ENCODE data around the gene WNT2. TPM values are rescaled to one million over a fixed set of nuclear protein-coding genes. Genes with fewer than 3 reads are reported as not detected.

WNT2 gene
- total and polyA plus RNA-seq, 7 donors: under 0.01 to 2.8 (median 0.16) TPM; not detected in 3

GRCh38 chr7:117238937-117239336 is 83.9 kb downstream of the WNT2 start:
- DNase-seq: no peak
- no peak for TF ChIP-seq POLR2AphosphoS5 (IDR thresholded peaks at IDR 0.05)
- no peak for TF ChIP-seq EP300 (IDR thresholded peaks at IDR 0.05)
- TF ChIP-seq, protein P1, sequence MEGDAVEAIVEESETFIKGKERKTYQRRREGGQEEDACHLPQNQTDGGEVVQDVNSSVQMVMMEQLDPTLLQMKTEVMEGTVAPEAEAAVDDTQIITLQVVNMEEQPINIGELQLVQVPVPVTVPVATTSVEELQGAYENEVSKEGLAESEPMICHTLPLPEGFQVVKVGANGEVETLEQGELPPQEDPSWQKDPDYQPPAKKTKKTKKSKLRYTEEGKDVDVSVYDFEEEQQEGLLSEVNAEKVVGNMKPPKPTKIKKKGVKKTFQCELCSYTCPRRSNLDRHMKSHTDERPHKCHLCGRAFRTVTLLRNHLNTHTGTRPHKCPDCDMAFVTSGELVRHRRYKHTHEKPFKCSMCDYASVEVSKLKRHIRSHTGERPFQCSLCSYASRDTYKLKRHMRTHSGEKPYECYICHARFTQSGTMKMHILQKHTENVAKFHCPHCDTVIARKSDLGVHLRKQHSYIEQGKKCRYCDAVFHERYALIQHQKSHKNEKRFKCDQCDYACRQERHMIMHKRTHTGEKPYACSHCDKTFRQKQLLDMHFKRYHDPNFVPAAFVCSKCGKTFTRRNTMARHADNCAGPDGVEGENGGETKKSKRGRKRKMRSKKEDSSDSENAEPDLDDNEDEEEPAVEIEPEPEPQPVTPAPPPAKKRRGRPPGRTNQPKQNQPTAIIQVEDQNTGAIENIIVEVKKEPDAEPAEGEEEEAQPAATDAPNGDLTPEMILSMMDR (IDR thresholded peaks at IDR 0.05): no peak
- no peak for TF ChIP-seq POLR2A (IDR thresholded peaks at IDR 0.05)
- Histone ChIP-seq H3K4me1 (no peaks in the 10 kb centered on the region), H3K27ac (no peak overlapping the region), H3K9me3 (no peaks in the 10 kb centered on the region), H3K4me3 (no peak overlapping the region), H3K27me3 (no peaks in the 10 kb centered on the region), H3K36me3 (no peaks in the 10 kb centered on the region)
- intact Hi-C loops (cut with DNase I): no loop called here
- WGBS, 2 donors: 77 to 88% methylated on average over 7 of the region's 7 CpGs

- 78 to 84% methylated on average over 7 of the region's 7 CpGs for WGBS, 2 donors
- Histone ChIP-seq H3K27ac (no peak overlapping the region), H3K4me3 (no peak overlapping the region), H3K27me3 (no peaks in the 10 kb centered on the region), H3K9me3 (no peaks in the 10 kb centered on the region), H3K36me3 (no peaks in the 10 kb centered on the region), H3K4me1 (no peaks in the 10 kb centered on the region)
- no peak for DNase-seq
- no peak for TF ChIP-seq EP300 (IDR thresholded peaks at IDR 0.05)
- no peak for TF ChIP-seq POLR2A (IDR thresholded peaks at IDR 0.05)
- TF ChIP-seq, protein P1 (IDR thresholded peaks at IDR 0.05): no peak
- TF ChIP-seq POLR2AphosphoS5 (IDR thresholded peaks at IDR 0.05): no peak
- intact Hi-C loops (cut with DNase I): no loop called here
Observed at GRCh38 chr7:117238472-117238871, 84.4 kb downstream of the WNT2 start.

GRCh38 chr7:117237646-117238045 is 85.2 kb downstream of the WNT2 start:
- 78 to 81% methylated on average over 5 of the region's 5 CpGs for WGBS, 2 donors
- no peak overlapping the region for H3K27ac ChIP-seq
- no peaks in the 10 kb centered on the region for H3K27me3 ChIP-seq
- no peak for DNase-seq
- H3K9me3 ChIP-seq: no peaks in the 10 kb centered on the region
- no peaks in the 10 kb centered on the region for H3K4me1 ChIP-seq
- intact Hi-C loops (cut with DNase I): no loop called here
- no peak overlapping the region for H3K4me3 ChIP-seq
- no peaks in the 10 kb centered on the region for H3K36me3 ChIP-seq
- TF ChIP-seq EP300 (IDR thresholded peaks at IDR 0.05): no peak

- DNase-seq: no peak
- Histone ChIP-seq H3K4me3 (no peak overlapping the region), H3K9me3 (no peaks in the 10 kb centered on the region), H3K27ac (no peak overlapping the region), H3K27me3 (no peaks in the 10 kb centered on the region), H3K36me3 (no peaks in the 10 kb centered on the region), H3K4me1 (no peaks in the 10 kb centered on the region)
- TF ChIP-seq EP300 (IDR thresholded peaks at IDR 0.05): no peak
- no peak for TF ChIP-seq POLR2A (IDR thresholded peaks at IDR 0.05)
- intact Hi-C loops (cut with DNase I): no loop called here
- WGBS, 2 donors: 90 to 94% methylated on average over 3 of the region's 3 CpGs
Observed at GRCh38 chr7:117231047-117231359, 91.9 kb downstream of the WNT2 start.

- no peak for TF ChIP-seq EP300 (IDR thresholded peaks at IDR 0.05)
- TF ChIP-seq, protein P1 (IDR thresholded peaks at IDR 0.05): no peak
- TF ChIP-seq POLR2AphosphoS5 (IDR thresholded peaks at IDR 0.05): no peak
- TF ChIP-seq POLR2A (IDR thresholded peaks at IDR 0.05): no peak
- DNase-seq: no peak
- intact Hi-C loops (cut with DNase I): no loop called here
Observed at GRCh38 chr7:117230276-117231046, 92.4 kb downstream of the WNT2 start.

DNA sequence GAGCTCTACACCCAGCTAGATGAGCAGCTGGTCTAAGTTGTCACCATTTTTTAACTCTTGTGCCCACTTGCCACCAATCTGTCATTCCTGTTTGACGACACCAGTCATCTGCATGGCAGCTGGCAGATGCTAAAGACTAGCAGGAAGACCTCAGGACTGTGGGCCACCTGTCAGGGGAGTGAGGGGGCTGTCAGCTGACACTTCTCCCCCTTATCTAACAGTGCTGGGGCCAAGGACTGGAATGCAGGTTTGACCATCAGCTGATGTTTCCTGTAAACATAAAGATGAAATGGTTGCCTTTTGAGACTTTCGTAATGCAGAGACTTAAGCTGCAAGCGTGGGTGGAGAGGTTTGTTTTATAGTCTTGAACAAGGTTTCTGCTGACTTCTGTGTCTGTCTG is 93.5 kb downstream of the WNT2 start:
- H3K4me3 ChIP-seq: no peak overlapping the region
- H3K36me3 ChIP-seq: peaks cover 0 to 9% (median 0%) of the 10 kb centered on the region in 4 donors
- 90 to 94% methylated on average over 3 of the region's 3 CpGs for WGBS, 2 donors
- H3K9me3 ChIP-seq: no peaks in the 10 kb centered on the region
- no peak overlapping the region for H3K27ac ChIP-seq
- H3K27me3 ChIP-seq: no peaks in the 10 kb centered on the region
- DNase-seq: no peak
- intact Hi-C loops (cut with DNase I): no loop called here
- H3K4me1 ChIP-seq: no peaks in the 10 kb centered on the region
- TF ChIP-seq, protein P1 (IDR thresholded peaks at IDR 0.05): no peak
- TF ChIP-seq POLR2AphosphoS5 (IDR thresholded peaks at IDR 0.05) (no peak), EP300 (IDR thresholded peaks at IDR 0.05) (no peak), POLR2A (IDR thresholded peaks at IDR 0.05) (no peak)

More at GRCh38 chr7:117230276-117231046, 92.4 kb downstream of the WNT2 start:
- 89 to 95% methylated on average over 4 of the region's 4 CpGs for WGBS, 2 donors
- Histone ChIP-seq H3K4me1 (no peaks in the 10 kb centered on the region), H3K27ac (no peak overlapping the region), H3K4me3 (no peak overlapping the region), H3K27me3 (no peaks in the 10 kb centered on the region), H3K9me3 (no peaks in the 10 kb centered on the region), H3K36me3 (peaks cover 0 to under 1% (median 0%) of the 10 kb centered on the region in 4 donors)
